K562 (cell line): ENCODE results near the gene RNF40. TPM values are rescaled to one million over a fixed set of nuclear protein-coding genes. Genes with fewer than 3 reads are reported as not detected.

Source experiments
- ATF7 ChIP-seq: fragments of 450-650 bp; IDR thresholded peaks from 2 replicates; pipeline ENCODE4 v1.7.1; 2014; ENCODE audit warnings: mild to moderate bottlenecking, moderate library complexity
- CBX1 ChIP-seq: sonication (generic); IDR thresholded peaks from 2 replicates; pipeline ENCODE4 v1.6.1; 2016; ENCODE audit warnings: antibody characterized with exemption, low read depth, mild to moderate bottlenecking
- ETV5 ChIP-seq: sonication (generic); formaldehyde crosslinking; IDR thresholded peaks from 2 replicates; pipeline ENCODE4 v1.4.0; 2020; ENCODE audit warnings: low read depth, mild to moderate bottlenecking, missing genetic modification reagents
- GABPB1 ChIP-seq: sonication (generic); formaldehyde crosslinking; IDR thresholded peaks from 2 replicates; pipeline ENCODE4 v1.8.0; 2022; ENCODE audit warnings: mild to moderate bottlenecking, missing genetic modification reagents
- GATAD2A ChIP-seq: fragments of 450-650 bp; IDR thresholded peaks from 2 replicates; pipeline ENCODE4 v1.6.1; 2017
- HMGN3 ChIP-seq: IDR thresholded peaks from 2 replicates; pipeline ENCODE4 v1.6.1; 2011; ENCODE audit warnings: borderline replicate concordance, low read depth, mild to moderate bottlenecking, mixed read lengths, low read length; ENCODE audit not compliant: insufficient read length; ENCODE audit errors: extremely low read depth
- MTA3 ChIP-seq: fragments of 450-650 bp; formaldehyde crosslinking; IDR thresholded peaks from 2 replicates; pipeline ENCODE4 v1.6.1; 2017; ENCODE audit warnings: mild to moderate bottlenecking, borderline replicate concordance
- NR1H2 ChIP-seq: sonication (generic); formaldehyde crosslinking; IDR thresholded peaks from 2 replicates; pipeline ENCODE4 v1.4.0; 2020; ENCODE audit warnings: mild to moderate bottlenecking, missing genetic modification reagents
- SAP30 ChIP-seq: fragments of 200-600 bp; sonication (generic); IDR thresholded peaks from 2 replicates; pipeline ENCODE4 v1.6.1; 2012; ENCODE audit warnings: borderline replicate concordance, low read depth, mild to moderate bottlenecking, moderate library complexity, low read length, control low read depth, inconsistent platforms; ENCODE audit not compliant: insufficient read depth, poor library complexity, severe bottlenecking
- TEAD4 ChIP-seq, 2 experiments: sonication (generic) in 1 of 2; formaldehyde crosslinking in 1 of 2; IDR thresholded peaks; 2 replicates each; pipeline versions ENCODE4 v1.6.1 to v1.8.0; 2012 to 2022; ENCODE audit warnings: borderline replicate concordance in 1 of 2, inconsistent platforms in 1 of 2, low read length in 1 of 2, mild to moderate bottlenecking in 1 of 2, missing genetic modification reagents in 1 of 2
- TOE1 ChIP-seq, 2 experiments: fragments of 450-650 bp in 1 of 2; sonication (generic) in 1 of 2; formaldehyde crosslinking in 1 of 2; IDR thresholded peaks; 2 replicates each; pipeline versions ENCODE4 v1.7.1 to v1.8.0; 2016 to 2022; ENCODE audit warnings: borderline replicate concordance in 2 of 2, mild to moderate bottlenecking in 2 of 2, antibody characterized with exemption in 1 of 2, inconsistent platforms in 1 of 2, low read depth in 1 of 2, missing genetic modification reagents in 1 of 2, moderate library complexity in 1 of 2
- ZC3H4 ChIP-seq: sonication (generic); formaldehyde crosslinking; IDR thresholded peaks from 2 replicates; pipeline ENCODE4 v1.9.0; 2021; ENCODE audit warnings: missing genetic modification reagents, borderline replicate concordance
- ZNF507 ChIP-seq: conservative IDR thresholded peaks from 2 replicates; pipeline ENCODE4 v1.6.1; 2017; ENCODE audit warnings: missing genetic modification characterization, missing compliant biosample characterization
- ZNF699 ChIP-seq: fragments of 250-450 bp; sonication (Bioruptor Pico); IDR thresholded peaks from 2 replicates; pipeline ENCODE4 v1.8.0; 2021; ENCODE audit warnings: mild to moderate bottlenecking, moderate library complexity; ENCODE audit not compliant: insufficient replicate concordance
- polyA plus RNA-seq, 8 experiments: library from polyadenylated mRNA; depleted of rRNA in 4 of 8; stranded (reverse) in 5 of 8; unstranded in 3 of 8; fragments of >200 nt; fragmentation: Nextera tagmentation in 2 of 8; fragmentation: Illumina TruSeq in 1 of 8; extraction: Ambion mirVana in 2 of 8; extraction: Trizol in 1 of 8; gene quantifications; 2 replicates each; pipeline versions ENCODE4 v1.2.1 to v1.2.3, GENCODE V29; 2011 to 2014; ENCODE audit warnings: inconsistent platforms in 1 of 8, missing spikeins in 1 of 8
- total RNA-seq, 7 experiments: library from RNA; depleted of rRNA in 6 of 7; stranded (reverse); fragments of >200 nt in 6 of 7; fragmentation: Illumina TruSeq in 2 of 7; extraction: Trizol in 2 of 7; gene quantifications; 2 replicates each; pipeline versions ENCODE4 v1.2.1 to v1.2.3, GENCODE V29; 2011 to 2021; ENCODE audit warnings: low replicate concordance in 1 of 7
- TF ChIP-seq, protein P1 (sequence below): fragments of 250-450 bp; sonication (Bioruptor Pico); IDR thresholded peaks from 2 replicates; pipeline ENCODE4 v1.9.0; 2021; ENCODE audit warnings: mild to moderate bottlenecking, inconsistent platforms
- TF ChIP-seq, protein P2 (sequence below), 2 experiments: fragments of 450-650 bp in 1 of 2; sonication (generic) in 1 of 2; formaldehyde crosslinking; conservative IDR thresholded peaks; 2 replicates each; pipeline versions ENCODE4 v1.4.0 to v1.8.1; 2020 to 2022; ENCODE audit warnings: mild to moderate bottlenecking in 1 of 2, missing genetic modification reagents in 1 of 2
- TF ChIP-seq, protein P3 (sequence below): fragments of 450-650 bp; IDR thresholded peaks from 2 replicates; pipeline ENCODE4 v1.6.1; 2018; ENCODE audit not compliant: partially characterized antibody

Gene RNF40
- total and polyA plus RNA-seq, 9 of the 15 experiments (the other 6 are each of a cell fraction or from before 2014, with no cell fraction given): 6.2 to 129 (median 81.5) TPM

GRCh38 chr16:30786936-30787612 lies 25.0 kb downstream of the RNF40 start, which contains the start of gene ZNF629 (continued):
- TF ChIP-seq, protein P1, sequence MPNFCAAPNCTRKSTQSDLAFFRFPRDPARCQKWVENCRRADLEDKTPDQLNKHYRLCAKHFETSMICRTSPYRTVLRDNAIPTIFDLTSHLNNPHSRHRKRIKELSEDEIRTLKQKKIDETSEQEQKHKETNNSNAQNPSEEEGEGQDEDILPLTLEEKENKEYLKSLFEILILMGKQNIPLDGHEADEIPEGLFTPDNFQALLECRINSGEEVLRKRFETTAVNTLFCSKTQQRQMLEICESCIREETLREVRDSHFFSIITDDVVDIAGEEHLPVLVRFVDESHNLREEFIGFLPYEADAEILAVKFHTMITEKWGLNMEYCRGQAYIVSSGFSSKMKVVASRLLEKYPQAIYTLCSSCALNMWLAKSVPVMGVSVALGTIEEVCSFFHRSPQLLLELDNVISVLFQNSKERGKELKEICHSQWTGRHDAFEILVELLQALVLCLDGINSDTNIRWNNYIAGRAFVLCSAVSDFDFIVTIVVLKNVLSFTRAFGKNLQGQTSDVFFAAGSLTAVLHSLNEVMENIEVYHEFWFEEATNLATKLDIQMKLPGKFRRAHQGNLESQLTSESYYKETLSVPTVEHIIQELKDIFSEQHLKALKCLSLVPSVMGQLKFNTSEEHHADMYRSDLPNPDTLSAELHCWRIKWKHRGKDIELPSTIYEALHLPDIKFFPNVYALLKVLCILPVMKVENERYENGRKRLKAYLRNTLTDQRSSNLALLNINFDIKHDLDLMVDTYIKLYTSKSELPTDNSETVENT (CRISPR knock-in tag): peak; percentile 98
- TF ChIP-seq ZNF699 (CRISPR knock-in tag) (no peak), ETV5 (peak; percentile 66; the same call in 1 of the 2 replicates), TEAD4 (IDR thresholded peaks at IDR 0.05; ENCODE audit: low read length) (peak; percentile 21; the same call in 1 of the 2 replicates), TEAD4 (CRISPR knock-in tag; IDR thresholded peaks at IDR 0.05; ENCODE audit: borderline replicate concordance) (no peak), ATF7 (peak; percentile 78), ZC3H4 (CRISPR knock-in tag) (0 out of 2 replicates have a peak, but pooled peaks have one; percentile 21), NR1H2 (CRISPR knock-in tag) (no peak), MTA3 (peak; percentile 85; the same call in 1 of the 2 replicates), GATAD2A (peak; percentile 80), TOE1 (IDR thresholded peaks at IDR 0.05; ENCODE audit: borderline replicate concordance) (peak; percentile 85; the same call in 1 of the 2 replicates), TOE1 (CRISPR knock-in tag; IDR thresholded peaks at IDR 0.05; ENCODE audit: borderline replicate concordance, low read depth) (no peak), ZNF507 (tag) (no peak), HMGN3 (peak; percentile 41), CBX1 (0 out of 2 replicates have a peak, but pooled peaks have one; percentile 26), GABPB1 (CRISPR knock-in tag) (peak; percentile 91), SAP30 (peak; percentile 58)
- TF ChIP-seq, protein P2, sequence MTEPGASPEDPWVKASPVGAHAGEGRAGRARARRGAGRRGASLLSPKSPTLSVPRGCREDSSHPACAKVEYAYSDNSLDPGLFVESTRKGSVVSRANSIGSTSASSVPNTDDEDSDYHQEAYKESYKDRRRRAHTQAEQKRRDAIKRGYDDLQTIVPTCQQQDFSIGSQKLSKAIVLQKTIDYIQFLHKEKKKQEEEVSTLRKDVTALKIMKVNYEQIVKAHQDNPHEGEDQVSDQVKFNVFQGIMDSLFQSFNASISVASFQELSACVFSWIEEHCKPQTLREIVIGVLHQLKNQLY (CRISPR knock-in tag; conservative IDR thresholded peaks at IDR 0.05): no peak
- TF ChIP-seq, protein P3, sequence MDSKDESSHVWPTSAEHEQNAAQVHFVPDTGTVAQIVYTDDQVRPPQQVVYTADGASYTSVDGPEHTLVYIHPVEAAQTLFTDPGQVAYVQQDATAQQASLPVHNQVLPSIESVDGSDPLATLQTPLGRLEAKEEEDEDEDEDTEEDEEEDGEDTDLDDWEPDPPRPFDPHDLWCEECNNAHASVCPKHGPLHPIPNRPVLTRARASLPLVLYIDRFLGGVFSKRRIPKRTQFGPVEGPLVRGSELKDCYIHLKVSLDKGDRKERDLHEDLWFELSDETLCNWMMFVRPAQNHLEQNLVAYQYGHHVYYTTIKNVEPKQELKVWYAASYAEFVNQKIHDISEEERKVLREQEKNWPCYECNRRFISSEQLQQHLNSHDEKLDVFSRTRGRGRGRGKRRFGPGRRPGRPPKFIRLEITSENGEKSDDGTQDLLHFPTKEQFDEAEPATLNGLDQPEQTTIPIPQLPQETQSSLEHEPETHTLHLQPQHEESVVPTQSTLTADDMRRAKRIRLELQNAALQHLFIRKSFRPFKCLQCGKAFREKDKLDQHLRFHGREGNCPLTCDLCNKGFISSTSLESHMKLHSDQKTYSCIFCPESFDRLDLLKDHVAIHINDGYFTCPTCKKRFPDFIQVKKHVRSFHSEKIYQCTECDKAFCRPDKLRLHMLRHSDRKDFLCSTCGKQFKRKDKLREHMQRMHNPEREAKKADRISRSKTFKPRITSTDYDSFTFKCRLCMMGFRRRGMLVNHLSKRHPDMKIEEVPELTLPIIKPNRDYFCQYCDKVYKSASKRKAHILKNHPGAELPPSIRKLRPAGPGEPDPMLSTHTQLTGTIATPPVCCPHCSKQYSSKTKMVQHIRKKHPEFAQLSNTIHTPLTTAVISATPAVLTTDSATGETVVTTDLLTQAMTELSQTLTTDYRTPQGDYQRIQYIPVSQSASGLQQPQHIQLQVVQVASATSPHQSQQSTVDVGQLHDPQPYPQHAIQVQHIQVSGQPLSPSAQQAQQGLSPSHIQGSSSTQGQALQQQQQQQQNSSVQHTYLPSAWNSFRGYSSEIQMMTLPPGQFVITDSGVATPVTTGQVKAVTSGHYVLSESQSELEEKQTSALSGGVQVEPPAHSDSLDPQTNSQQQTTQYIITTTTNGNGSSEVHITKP: peak; percentile 95
